Activated CD4-positive, alpha-beta T cell treated with anti-CD3 and anti-CD28 coated beads for 1 hour (primary cell): ENCODE data around the gene NUFIP2.
"Not testable (repeated sequence)": the region's sequence is repeated elsewhere in the genome, so short reads cannot be mapped to it uniquely, and the experiment has no call there.

ENCODE experiments used
- DNase-seq: peaks from one replicate; pipeline ENCODE4 v3.0.0-alpha.2; 2020

The NUFIP2 gene

DNA sequence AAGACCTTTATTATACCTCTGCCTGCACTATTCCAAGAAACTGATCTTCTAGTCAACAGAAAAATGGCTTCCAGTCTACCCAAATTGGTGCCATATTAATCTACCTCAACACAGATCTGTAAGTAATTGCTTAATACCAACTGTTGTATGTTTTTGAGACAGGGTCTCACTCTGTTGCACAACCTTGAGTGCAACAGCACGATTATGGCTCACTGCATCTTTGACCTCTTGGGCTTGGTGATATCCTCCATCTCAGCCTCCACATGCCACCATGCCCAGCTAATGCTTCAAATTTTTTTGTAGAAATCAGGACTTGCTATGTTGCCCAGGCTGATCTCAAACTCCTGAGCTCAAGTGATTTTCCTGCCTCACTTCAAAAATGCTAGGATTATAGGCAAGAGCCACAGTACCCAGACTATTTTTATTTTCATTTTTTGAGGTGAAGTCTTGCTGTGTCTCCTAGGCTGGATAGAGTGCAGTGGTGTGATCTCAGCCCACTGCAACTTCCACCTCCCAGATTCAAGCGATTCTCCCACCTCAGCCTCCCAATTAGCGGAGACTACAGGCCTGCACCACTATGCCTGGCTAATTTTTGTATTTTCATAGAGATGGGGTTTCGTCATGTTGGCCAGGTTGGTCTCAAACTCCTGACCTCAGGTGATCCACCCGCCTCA is 14.4 kb downstream of the NUFIP2 start:
- DNase-seq = no peak

DNA sequence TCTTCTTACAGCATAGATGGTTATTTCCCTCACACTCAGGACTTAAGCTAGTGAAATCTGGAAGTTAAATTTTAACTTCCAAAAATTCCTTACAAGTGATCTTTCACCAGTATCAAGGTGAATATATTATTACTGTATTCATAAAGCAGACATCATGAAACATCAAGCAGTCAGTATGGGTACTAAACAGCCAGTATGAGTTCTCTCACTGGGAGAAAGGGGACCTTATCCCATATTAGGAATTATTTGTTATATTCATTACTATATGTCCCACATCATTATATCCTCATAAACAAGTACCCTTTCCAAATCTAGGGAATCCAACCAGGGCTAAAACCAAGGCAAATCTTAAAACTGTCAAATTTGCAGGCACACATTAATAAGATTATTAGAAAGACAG is 15.3 kb downstream of the NUFIP2 start:
- DNase-seq = no peak

DNA sequence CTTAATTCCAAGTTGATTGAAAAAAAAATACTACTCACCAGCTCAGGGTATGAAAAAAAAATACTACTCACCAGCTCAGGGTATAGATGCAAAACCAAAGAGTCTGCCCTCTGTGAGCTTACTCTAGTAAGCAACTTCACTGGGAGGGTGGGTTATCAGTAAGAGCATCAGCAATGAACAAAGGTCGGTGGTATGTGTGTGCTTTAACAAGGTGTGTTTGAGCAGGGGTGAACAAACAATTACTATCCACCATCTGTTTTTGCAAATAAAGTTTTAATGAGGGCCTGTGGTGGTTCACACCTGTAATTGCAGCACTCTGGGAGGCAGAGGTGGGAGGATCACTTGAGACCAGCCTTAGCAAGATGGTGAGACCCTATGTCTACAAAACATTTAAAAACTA is 20.0 kb downstream of the NUFIP2 start:
- DNase-seq = no peak

DNA sequence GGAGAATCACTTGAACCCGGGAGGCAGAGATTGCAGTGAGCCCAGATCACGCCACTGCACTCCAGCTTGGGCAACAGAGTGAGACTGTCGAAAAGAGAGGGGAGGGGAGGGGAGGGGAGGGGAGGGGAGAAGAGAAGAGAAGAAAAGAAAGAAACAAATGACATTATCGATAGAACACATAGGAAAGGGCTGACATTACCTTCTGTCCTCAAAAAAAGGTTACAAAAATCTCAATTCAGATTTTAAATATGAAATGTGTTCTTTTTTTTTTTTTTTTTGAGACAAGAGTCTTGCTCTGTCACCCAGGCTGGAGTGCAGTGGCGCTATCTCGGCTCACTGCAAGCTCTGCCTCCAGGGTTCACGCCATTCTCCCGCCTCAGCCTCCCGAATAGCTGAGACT is 22.0 kb downstream of the NUFIP2 start:
- DNase-seq = not testable (repeated sequence)

DNA sequence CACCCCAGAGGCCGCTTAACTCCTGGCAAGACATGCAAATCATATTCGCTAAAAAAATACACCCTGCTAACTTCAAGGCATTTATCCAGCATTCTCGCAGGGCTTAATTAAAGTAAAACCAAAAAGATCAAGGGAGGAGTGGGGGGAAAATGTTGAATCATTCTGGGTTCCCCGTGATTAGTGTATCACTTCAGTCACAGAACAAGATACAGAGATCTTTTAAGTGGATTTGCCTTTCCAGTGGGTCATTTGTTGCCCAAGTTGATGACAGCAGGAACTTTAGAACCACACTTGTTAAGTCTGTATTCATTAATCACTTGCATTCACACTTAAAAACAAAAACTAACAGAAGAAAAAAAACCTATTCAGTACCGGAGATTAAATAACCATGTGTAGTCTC is 30.0 kb downstream of the NUFIP2 start:
- no peak for DNase-seq

DNA sequence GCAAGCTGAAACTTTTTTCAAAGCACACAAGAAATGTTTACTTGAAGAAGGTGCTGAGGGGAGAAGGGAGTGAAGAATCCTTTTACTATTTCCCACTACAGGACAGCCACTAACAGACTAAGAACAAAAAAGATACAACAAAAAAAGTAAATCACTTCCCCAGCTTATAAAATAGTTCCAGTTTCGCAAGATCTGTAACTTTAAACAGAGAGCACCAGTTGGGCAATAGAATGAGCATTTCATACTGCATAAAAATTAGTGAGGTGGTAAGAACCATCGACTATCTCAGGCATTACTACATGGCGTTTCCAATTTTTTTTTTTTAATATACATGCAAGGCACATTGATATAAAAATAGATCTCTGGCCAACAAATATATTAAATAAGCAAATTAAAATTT is 36.2 kb downstream of the NUFIP2 start:
- DNase-seq = no peak

DNA sequence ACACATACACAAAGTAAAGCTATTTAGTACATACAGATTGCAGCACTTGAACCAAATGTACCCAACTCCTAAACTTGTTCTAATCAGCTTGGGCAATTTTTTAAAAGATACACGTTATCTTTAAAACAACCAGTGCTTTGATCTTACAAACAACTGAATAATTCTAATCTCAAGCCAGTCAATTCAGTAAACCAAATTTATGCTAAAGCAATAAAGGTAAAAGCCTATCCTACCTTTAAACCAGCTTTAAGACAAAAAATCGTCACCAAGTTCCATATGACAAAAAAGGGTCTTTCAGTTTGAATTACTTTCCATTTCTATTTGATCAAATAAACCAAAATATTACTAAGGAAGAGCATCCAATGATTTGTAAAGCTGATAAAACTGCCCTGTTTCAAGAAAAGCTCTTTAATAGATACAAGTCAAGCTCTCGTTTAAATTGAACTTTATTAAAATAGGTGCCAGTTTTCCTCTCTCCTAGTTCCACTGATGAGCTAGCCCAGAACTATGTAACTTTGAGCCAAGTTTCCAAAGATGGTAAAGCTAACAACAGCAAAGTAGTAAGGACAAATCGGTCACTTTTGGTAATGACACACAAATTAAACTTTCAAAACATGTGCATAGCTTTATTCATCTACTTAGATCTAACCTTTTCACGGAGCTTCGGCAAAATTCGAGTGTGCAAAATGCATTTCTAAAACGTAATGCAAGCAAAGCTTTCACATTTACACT is 37.0 kb downstream of the NUFIP2 start:
- DNase-seq = no peak

DNA sequence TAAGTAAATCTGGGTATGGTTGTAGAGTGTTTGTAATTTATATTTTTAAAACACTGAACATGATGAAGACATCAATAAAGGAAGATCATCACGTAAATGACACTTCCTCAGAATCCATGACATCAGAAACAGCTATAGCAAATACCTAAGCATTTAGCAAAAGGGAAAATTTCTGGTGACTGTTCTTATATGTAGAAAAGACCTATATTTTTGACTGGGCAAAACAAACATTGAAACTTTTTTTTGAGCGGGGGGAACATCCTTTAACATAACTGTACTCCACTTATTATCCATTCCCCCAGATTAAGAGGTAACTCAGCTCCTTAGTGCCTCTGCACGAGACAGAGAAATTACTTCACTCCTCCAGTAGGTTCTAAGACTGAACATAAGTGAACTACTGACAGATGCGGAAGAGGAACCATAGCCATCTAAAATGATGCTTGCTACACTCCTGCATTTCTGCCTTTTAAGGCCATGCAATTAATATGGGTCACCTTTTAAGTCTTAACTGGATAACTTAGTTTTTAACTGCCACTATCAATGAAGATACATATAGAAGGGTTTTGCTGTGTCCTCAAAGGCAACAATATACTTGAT is 37.9 kb downstream of the NUFIP2 start:
- no peak for DNase-seq

DNA sequence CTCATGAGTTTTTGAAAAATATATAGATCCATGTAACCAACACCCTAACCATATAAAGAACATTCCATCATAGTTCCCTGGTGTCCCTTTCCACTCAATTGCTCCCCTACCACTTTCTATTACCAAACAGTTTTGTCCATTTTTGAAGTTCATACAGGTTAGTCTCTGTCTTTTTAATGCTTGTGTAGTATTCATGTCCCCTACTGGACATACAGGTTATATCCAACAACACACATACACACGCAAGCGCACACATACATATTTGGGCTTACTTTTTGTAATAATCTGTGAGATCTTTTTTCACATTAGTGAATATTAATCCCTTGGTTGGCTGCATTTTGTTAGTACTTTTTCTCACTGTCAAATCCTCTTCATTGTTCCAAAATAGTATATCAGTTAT is 40.9 kb downstream of the NUFIP2 start:
- no peak for DNase-seq

DNA sequence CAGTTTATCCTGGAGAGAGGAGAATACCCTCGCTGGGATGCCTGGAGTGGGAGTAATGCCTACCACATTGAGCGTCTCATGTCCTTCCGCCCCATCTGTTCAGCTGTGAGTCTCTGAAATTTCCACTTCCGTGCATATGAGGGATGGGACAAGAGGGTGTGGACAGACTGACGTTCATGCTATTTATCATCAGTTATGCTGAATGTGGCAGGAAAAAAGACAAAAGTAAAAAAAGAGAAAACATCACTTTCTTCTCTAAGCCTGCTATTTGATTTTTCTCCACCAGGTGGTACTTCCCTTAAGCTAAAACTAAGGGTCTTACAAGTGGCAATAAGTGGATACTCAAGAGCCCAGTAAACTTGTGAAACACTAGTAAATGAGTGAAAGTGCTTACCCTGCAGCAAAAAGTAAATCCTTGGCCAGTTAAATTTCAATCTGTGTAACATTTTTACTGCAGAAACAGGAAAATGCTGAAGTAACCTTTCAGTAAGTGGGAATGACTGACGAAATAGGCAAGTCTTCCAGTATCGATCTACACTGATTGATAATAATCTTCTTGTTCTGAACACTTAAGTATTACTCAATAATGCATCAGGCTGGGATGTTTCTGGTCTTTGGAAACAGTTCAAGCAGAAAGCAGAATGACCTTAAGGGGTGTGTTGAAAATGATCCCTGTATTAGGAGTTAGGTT is 41.7 kb downstream of the NUFIP2 start:
- DNase-seq = no peak

DNA sequence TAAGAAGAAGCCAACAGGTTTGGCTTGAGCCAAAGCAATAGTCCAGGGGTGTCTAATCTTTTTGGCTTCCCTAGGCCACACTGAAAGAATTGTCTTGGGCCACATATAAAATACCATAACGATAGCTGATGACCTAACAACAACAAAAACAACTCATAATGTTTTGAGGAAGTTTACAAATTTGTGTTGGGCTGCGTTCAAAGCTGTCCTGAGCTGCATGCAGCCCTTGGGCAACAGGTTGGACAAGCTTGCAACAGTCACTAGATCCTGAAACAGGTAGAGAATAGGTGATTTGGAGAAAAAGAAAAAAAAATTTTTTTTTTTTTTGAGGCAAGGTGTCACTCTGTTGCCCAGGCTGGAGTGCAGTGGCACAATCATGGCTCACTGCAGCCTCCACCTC is 42.8 kb downstream of the NUFIP2 start:
- no peak for DNase-seq

DNA sequence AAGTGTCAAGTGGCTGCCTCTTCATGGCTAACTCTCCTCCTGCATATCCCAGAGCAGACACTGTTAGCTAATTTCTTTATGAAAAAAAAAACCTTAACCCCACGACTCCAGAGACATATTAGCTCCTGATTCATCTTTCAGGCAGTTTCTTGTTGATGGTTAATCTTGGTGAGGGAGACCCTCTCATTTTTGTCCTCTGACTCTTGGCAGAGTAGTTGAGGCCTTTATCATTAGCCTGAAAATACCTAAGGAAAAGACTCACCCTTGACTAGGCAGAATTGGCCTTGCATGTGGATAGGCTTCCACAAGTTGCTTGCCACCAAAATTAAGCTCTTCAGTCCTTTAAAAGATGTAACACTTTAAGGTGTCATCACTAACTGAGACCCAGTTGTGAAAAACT is 43.3 kb downstream of the NUFIP2 start:
- DNase-seq = no peak

DNA sequence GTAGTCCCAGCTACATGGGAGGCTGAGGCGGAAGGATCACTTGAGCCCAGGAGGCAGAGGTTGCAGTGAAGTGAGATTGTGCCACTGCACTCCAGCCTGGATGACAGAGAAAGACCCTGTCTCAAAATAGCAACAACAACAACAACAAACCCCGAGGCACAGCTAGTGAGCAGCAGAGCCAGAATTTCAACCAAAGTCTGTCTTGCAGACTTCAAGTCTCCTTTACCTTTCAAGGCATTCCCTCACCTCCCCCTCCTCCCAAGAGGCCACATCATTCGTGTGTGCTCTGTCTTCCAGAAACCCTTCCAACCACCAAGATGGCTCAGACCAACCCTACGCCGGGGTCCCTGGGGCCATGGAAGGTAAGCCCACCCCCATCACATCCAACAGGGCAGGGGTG is 45.1 kb downstream of the NUFIP2 start:
- no peak for DNase-seq

DNA sequence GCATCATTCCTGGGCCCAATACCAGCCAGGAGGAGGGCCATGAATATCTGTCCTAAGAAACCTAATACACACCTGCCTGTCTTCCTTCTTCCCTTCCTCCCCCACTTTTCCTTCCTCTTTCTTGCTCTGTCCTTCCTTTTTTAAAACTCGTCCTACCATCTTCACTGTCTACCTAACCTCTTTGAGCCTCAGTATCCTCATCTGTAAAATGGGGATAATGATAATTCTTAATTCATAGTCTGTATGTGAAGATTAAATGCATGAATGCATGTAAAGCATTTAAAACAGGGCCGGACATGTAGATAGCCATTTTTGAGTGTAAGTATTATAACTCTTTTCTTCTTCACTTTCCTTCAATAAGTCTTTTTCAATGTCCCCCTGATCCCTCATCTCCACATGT is 46.7 kb downstream of the NUFIP2 start:
- DNase-seq = no peak

DNA sequence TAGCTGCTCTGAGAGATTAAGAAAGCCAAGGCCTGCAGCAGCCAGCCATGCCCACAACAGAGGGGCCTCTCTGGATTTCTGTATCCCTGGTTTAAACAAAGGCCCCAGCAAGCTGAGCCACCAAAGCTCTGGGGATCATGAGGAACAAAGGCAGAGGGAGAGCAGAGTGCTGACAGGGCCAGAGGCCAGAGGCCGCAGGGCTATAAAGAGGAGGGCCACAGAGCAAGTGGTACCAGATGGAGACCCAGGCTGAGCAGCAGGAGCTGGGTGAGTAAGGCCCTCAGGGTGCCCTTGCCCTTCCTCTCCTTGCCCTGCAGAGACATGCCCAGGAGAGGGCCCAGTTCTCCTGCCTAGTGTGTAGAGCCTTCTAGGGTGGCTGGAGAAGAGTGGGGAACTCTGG is 47.3 kb downstream of the NUFIP2 start, which contains the start of gene CRYBA1:
Gene CRYBA1 (plus strand): TSS at position 232 of the 400 bp plus-strand sequence. CDS start 5 bp downstream, at position 237.
- no peak for DNase-seq

DNA sequence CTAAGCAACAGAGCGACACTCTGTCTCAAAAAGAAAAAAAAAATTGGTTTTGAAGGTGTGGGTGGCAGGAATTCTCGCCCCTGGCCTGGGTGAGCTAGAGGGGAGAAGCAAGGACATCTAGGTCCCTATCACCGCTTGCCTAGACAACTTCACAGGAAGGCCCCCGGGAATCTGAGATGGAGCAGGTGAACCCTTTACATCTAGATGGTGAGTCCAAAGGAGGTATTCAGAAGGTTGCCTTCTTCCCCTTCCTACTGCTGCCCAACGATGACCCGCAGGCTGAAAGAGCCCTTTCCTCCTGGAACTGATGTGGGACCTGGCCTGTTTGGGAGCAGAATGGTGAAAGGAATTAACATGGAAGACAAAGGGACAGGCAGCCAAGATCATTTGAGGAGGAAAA is 48.5 kb downstream of the NUFIP2 start:
- DNase-seq = no peak

DNA sequence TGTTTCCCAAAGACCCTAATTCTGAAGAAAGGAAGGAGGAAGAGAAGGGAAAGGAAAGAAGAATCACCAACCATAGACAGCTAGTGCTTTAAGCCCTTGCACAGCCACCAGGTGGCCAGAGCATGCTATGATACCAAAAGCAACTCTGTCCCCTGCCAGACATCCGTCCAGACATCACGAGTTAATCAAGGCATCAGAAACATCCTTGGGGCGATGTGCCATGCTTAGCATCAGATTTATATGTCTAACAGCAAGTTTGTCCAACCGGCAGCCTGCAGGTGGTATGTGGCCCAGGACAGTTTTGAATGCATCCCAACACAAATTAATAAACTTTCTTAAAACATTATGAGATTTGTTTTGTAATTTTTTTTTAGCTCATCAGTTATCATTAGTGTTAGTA is 50.2 kb downstream of the NUFIP2 start:
- no peak for DNase-seq

DNA sequence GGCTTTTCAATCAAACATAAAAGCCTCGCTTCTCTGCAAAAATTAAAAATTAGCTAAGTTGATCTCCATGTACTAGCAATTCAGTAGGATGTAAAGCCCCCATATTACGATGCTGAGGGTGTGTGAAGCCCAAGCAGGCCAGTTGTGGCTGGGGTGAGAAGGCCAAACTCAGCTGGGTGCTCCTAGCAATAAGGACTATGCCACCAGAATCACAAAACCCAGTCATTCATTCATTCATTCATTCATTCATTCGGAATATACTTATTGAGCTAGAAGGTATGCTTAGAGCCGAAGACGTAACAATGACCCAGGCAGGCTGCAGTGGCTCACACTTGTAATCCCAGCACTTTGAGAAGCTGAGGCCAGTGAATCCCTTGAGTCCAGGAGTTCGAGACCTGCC is 51.2 kb downstream of the NUFIP2 start:
- no peak for DNase-seq

DNA sequence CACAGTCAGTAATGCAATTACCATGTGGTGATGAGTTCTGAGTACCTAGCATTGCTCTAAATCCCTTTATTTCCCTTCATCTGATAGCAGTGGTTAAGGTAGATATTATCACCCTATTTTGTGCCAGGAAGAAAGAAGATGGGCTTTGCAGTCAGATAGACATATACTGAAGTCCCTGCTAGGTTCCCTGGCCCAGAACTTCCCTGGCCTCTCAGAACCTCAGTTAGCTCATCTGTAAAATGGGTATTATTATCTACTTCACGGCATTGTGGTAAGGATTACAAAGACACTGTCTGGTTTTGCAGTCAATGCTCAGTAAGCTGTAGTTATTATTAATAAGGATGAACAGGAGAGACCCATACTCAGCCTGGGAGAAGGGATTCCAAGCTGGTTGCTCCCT is 51.9 kb downstream of the NUFIP2 start:
- no peak for DNase-seq

DNA sequence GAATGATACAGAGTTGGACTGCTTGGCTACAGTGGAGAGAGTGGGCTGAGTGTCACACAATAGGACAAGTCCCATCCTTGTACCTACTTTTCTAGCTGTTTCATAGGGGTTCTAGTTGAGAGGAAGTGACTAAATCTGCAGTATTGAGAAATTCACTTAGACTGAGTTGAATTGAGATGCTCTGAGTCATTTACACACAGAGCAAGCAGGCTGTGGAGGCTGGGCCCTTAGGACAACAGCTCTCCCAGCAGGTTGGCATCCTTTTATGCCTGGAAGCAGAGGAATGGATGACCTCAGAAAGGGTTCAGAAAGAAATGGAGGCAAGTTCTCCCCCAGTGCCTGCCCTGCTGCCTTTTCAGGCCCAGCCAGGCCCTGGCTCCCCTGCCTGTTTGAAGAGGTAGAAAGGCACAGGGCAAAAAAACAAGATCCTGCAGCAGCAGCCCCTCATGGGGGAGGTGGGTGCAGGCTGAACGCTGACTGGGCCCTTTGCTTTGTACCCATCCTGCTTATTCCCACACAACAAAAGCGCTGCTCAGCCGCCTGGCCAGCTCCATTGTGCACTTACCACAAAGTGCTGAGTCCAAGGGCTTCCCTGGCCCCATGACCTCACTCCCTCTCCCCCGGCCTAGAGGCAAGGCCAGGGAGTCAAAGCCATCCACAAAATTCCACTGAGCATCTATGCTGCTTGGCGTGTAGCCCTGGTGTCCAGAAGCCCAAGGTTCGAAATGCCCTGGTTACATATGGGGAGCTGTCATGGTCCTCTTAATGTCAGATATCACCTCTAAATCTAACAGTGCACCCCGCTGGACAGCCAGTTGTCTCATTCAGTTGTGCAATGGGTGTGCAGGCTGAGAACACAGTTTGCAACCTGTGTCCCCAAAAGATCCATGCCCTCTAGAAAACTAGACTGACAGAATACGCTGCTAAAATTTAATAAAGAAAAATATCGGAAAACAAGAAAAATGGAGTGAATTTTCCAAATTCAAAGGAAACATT is 52.7 kb downstream of the NUFIP2 start:
- DNase-seq = no peak

DNA sequence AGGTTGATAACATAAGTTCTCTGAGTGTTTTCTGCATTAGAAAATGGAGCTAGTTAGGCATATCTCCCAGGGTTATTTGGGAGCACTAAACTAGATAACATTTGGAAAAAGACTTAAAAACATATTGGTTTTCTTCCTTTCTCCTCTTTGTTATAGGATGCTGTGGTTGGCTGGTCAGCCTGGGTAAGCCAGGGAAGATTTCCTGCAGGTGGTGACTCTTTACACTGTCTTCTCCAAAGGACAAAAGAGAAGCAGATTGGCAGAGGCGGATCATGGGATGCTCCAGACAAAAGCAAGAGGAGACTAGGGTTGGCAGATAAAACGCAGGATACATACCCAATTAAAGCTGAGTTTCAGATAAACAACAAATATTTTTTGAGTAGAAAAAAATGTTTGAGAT is 53.5 kb downstream of the NUFIP2 start:
- no peak for DNase-seq

DNA sequence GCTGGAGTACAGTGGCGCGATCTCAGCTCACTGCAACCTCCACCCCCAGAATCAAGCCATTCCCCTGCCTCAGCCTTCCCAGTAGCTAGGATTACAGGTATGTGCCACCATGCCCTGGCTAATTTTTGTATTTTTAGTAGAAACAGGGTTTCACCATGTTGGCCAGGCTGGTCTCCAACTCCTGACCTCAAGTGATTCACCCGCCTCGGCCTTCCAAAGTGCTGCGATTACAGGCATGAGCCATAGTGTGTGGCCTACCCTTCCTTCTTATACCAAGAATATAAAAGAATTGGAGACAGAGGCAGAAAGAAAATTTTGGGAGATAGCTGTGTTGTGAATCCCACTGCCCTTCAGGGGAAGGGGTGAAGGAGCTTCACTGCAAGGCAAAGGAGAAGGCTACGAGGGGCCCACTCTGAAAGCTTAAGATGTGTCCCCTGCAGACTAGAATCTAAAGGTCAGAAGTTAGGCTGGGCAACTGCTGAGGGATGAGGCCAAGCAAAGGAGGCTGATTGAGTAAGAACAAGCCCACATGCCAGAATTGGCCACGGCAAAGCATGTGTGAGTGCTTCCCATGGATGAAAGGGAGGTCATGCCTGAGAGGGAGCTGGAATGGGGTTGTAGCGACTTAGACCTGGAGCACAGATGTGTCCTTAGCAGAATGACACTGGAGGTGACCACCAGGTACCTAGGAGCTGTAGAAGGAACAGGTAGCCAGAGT is 55.7 kb downstream of the NUFIP2 start:
- no peak for DNase-seq
